ENCODE measurements around the gene LYZL2. TPM values are rescaled to one million over a fixed set of nuclear protein-coding genes. Genes with fewer than 3 reads are reported as not detected.

LYZL2 gene
- total and polyA plus RNA-seq, 2 of the 8 experiments (the other 6 are each of a cell fraction or from before 2014, with no cell fraction given): not detected

DNA sequence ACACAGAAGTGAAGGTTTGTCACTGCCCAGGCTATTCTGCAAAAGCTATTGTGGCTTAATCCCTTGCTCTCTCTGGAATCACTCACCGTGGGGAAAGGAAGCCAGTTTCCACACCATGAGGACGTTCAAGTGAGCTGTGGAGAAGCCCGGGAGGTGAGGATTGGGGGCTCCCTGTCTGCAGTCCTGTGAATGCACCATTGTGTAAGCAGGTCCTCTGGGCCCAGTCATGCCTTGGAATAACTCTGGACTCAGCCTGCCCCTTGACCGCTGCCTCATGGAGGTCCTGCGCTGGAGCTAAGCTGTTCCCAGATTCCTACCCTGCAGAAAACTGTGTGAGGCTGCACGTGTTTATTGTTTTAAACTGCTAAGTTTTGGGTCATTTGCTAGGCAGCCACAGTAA lies 33.5 kb downstream of the LYZL2 start (continued):
- TF ChIP-seq EP300 (IDR thresholded peaks at IDR 0.05; ENCODE audit: borderline replicate concordance in 1 of 2, low read depth in 2 of 2, low read length in 2 of 2): no peak
